OCI-LY7 (cell line): ENCODE data around the gene MAP4K2. TPM values are rescaled to one million over a fixed set of nuclear protein-coding genes. Genes with fewer than 3 reads are reported as not detected.

Experiments
- BruUV-seq: library from RNA; stranded (reverse); fragments of 400-500 nt; replicated peaks from 2 replicates; lab custom pipeline; 2021; lab: Mats Ljungman, UMichigan
- CTCF ChIA-PET: fragments of 300-600 bp; sonication (Branson Sonifier 250); formaldehyde crosslinking; loops from one replicate; lab custom pipeline; 2022; ENCODE audit warnings: antibody characterized with exemption; ENCODE audit not compliant: unreplicated experiment; lab: Charles Lee
- POLR2A ChIA-PET: fragments of 300-600 bp; sonication (Branson Sonifier 250); formaldehyde crosslinking; loops from one replicate; lab custom pipeline; 2022; ENCODE audit warnings: antibody characterized with exemption; lab: Charles Lee
- DNase-seq: peaks from one replicate; pipeline ENCODE4 v3.0.0-alpha.2; 2015; ENCODE audit warnings: low spot score
- H2AFZ ChIP-seq: fragments of 200-600 bp; sonication (generic), shearing (Covaris generic); 2 replicates; pipeline ENCODE4 v1.6.1; 2014; ENCODE audit warnings: mild to moderate bottlenecking, antibody characterized with exemption, low read length, moderate library complexity
- H3K27ac ChIP-seq: fragments of 200-600 bp; sonication (generic); 2 replicates; pipeline ENCODE4 v1.5.1; 2014; ENCODE audit warnings: mixed run types, low read depth, mild to moderate bottlenecking, moderate library complexity, low read length, inconsistent platforms; ENCODE audit not compliant: poor library complexity, severe bottlenecking
- H3K36me3 ChIP-seq: fragments of 200-600 bp; sonication (generic); 2 replicates; pipeline ENCODE4 v1.6.1; 2014; ENCODE audit warnings: mild to moderate bottlenecking, antibody characterized with exemption, low read length, moderate library complexity, mixed read lengths; ENCODE audit not compliant: insufficient read depth
- H3K4me1 ChIP-seq: fragments of 200-600 bp; sonication (generic); 2 replicates; pipeline ENCODE4 v1.5.1; 2014; ENCODE audit warnings: mild to moderate bottlenecking, low read length; ENCODE audit not compliant: insufficient read depth, poor library complexity, severe bottlenecking
- H3K4me2 ChIP-seq: fragments of 200-600 bp; sonication (generic); 2 replicates; pipeline ENCODE4 v1.6.1; 2014; ENCODE audit warnings: mild to moderate bottlenecking, low read length
- H3K4me3 ChIP-seq: fragments of 200-600 bp; sonication (generic); 2 replicates; pipeline ENCODE4 v1.5.1; 2014; ENCODE audit warnings: mild to moderate bottlenecking, low read depth, low read length; ENCODE audit not compliant: poor library complexity, severe bottlenecking
- H3K79me2 ChIP-seq: fragments of 200-600 bp; sonication (generic); 2 replicates; pipeline ENCODE4 v1.6.1; 2016; ENCODE audit warnings: low read depth, mild to moderate bottlenecking, low read length, moderate library complexity, mixed read lengths; ENCODE audit not compliant: insufficient read depth
- H3K9me2 ChIP-seq: fragments of 200-600 bp; sonication (generic); 2 replicates; pipeline ENCODE4 v1.6.1; 2016; ENCODE audit warnings: mild to moderate bottlenecking, low read length, mixed read lengths; ENCODE audit not compliant: insufficient read depth
- H3K9me3 ChIP-seq: fragments of 200-600 bp; sonication (generic); 2 replicates; pipeline ENCODE4 v1.6.1; 2014; ENCODE audit warnings: mild to moderate bottlenecking, mixed run types, low read length, mixed read lengths
- H4K20me1 ChIP-seq: fragments of 200-600 bp; sonication (generic); 2 replicates; pipeline ENCODE4 v1.6.1; 2014; ENCODE audit warnings: mild to moderate bottlenecking, antibody characterized with exemption, low read length, moderate library complexity, mixed read lengths; ENCODE audit not compliant: insufficient read depth
- EZH2phosphoT487 ChIP-seq: fragments of 200-600 bp; sonication (generic); IDR thresholded peaks from 2 replicates; pipeline ENCODE4 v1.6.1; 2018; ENCODE audit warnings: low read depth, borderline replicate concordance, mild to moderate bottlenecking, mixed run types, antibody characterized with exemption, low read length, moderate library complexity, mixed read lengths
- intact Hi-C: fragments of 100-400 bp; cut with micrococcal nuclease; formaldehyde crosslinking; loops from one replicate; pipeline ENCODE4 v1.10.0; 2022; ENCODE audit not compliant: unreplicated experiment
- total RNA-seq, 2 experiments: library from RNA; depleted of rRNA in 1 of 2; stranded (reverse); fragments of >200 nt in 1 of 2; shearing (Covaris generic) in 1 of 2; gene quantifications; 2 replicates each; pipeline ENCODE4 v1.2.3, GENCODE V29; 2014 to 2022
- TF ChIP-seq, protein P1 (sequence below): fragments of 200-600 bp; sonication (generic); conservative IDR thresholded peaks from 2 replicates; pipeline ENCODE4 v1.5.1; 2014; ENCODE audit warnings: mild to moderate bottlenecking, antibody characterized with exemption, low read length, moderate library complexity, mixed read lengths

Gene MAP4K2
- total RNA-seq, 2 experiments from 2014 or later: 110 to 115 TPM

DNA sequence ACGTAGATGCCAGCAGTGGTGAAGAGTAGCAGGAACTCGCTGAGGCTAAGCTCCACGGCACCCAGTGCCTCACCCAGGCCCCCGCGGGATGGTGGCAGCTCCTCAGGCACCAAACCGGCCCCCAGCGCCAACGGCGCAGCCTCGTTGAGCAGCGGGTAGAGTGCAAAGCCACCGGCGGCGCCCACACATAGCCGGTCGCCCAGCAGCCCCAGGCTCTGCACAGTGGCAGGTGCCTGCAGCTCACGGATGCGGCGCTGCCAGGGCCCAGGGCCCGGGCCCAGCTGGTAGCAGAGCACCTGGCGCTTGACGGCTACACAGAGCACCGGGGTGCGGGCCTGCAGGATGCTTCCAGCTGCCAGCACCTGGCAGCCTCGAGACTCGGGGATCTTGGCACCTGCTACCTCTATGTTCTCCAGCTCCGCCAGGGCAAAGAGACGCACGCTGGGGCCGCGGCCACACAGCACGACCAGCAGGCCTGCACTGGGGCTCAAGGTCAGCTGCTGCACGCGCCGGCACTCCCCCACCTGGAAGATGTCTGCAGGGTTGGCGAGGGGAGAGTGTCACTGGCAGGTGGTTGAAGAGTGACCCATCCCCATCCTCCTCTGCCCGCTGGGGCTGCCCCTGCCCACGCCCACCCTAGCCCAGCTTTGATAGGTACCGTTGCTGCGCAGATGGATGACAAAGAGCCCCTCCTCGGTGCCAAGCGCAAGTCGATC, 26.7 kb upstream of the MAP4K2 start:
- TF ChIP-seq EZH2phosphoT487: no peak
- Histone ChIP-seq H3K36me3 (no peaks in the 10 kb centered on the region), H3K79me2 (no peaks in the 10 kb centered on the region), H3K9me3 (no peaks in the 10 kb centered on the region), H4K20me1 (no peaks in the 10 kb centered on the region), H3K4me3 (no peak overlapping the region), H3K9me2 (no peaks in the 10 kb centered on the region), H3K4me2 (no peak overlapping the region), H3K4me1 (peaks cover 4% of the 10 kb centered on the region), H3K27ac (no peak overlapping the region), H2AFZ (no peak overlapping the region)
- intact Hi-C loops: no loop called here
- BruUV-seq: no TSS peak
- ChIA-PET CTCF (no interaction called here), POLR2A (interaction anchor here (0.6 kb wide), 1 partner anchor 140 kb away, joined by 3 read pairs; no protein-coding TSS in a partner anchor)
- DNase-seq: no peak

DNA sequence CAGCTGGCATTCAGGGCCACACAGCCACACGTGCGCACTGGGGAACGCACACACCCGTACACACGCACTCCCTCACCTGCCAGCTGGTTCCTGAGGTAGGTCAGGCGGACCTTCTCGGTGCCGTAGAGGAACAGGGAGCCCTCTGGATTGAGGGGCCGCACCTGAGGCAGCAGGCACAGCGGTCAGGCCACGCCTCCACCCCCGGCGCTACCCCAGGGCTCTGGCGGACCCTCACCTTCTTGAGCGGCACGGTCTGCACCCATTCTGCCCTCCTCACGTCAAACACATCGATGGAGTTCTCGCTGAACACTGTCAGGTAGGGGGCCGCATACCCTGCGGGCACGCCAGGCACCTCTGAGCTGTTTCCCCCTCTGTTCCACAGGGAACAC, 24.4 kb upstream of the MAP4K2 start:
- intact Hi-C loops: no loop called here
- H3K4me3 ChIP-seq: no peak overlapping the region
- no peak overlapping the region for H3K27ac ChIP-seq
- peaks cover 4% of the 10 kb centered on the region for H3K4me1 ChIP-seq
- no peak overlapping the region for H3K4me2 ChIP-seq
- H2AFZ ChIP-seq: no peak overlapping the region
- ChIA-PET CTCF (interaction anchor here (0.6 kb wide), 1 partner anchor 100 kb away, joined by 5 read pairs; no protein-coding TSS in a partner anchor), POLR2A (no interaction called here)
- H3K36me3 ChIP-seq: no peaks in the 10 kb centered on the region
- no peaks in the 10 kb centered on the region for H3K9me3 ChIP-seq
- H3K9me2 ChIP-seq: no peaks in the 10 kb centered on the region
- no peak for DNase-seq
- TF ChIP-seq, protein P1, sequence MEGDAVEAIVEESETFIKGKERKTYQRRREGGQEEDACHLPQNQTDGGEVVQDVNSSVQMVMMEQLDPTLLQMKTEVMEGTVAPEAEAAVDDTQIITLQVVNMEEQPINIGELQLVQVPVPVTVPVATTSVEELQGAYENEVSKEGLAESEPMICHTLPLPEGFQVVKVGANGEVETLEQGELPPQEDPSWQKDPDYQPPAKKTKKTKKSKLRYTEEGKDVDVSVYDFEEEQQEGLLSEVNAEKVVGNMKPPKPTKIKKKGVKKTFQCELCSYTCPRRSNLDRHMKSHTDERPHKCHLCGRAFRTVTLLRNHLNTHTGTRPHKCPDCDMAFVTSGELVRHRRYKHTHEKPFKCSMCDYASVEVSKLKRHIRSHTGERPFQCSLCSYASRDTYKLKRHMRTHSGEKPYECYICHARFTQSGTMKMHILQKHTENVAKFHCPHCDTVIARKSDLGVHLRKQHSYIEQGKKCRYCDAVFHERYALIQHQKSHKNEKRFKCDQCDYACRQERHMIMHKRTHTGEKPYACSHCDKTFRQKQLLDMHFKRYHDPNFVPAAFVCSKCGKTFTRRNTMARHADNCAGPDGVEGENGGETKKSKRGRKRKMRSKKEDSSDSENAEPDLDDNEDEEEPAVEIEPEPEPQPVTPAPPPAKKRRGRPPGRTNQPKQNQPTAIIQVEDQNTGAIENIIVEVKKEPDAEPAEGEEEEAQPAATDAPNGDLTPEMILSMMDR: no peak
- TF ChIP-seq EZH2phosphoT487: no peak
- no TSS peak for BruUV-seq
- no peaks in the 10 kb centered on the region for H3K79me2 ChIP-seq
- no peaks in the 10 kb centered on the region for H4K20me1 ChIP-seq

GRCh38 chr11:64826578-64827450, 23.8 kb upstream of the MAP4K2 start:
- Histone ChIP-seq H3K79me2 (no peaks in the 10 kb centered on the region), H3K9me3 (no peaks in the 10 kb centered on the region), H3K4me2 (no peak overlapping the region), H4K20me1 (no peaks in the 10 kb centered on the region), H3K27ac (no peak overlapping the region), H3K9me2 (no peaks in the 10 kb centered on the region), H3K4me3 (no peak overlapping the region), H3K36me3 (no peaks in the 10 kb centered on the region), H3K4me1 (peaks cover 4% of the 10 kb centered on the region), H2AFZ (no peak overlapping the region)
- DNase-seq: no peak
- TF ChIP-seq EZH2phosphoT487: no peak
- TF ChIP-seq, protein P1: no peak
- POLR2A ChIA-PET: no interaction called here
- intact Hi-C loops: no loop called here
- CTCF ChIA-PET: no interaction called here
- no TSS peak for BruUV-seq
